Fibroblast of mammary gland (primary cell): ENCODE measurements around the gene OTX2.

Experiments
- DNase-seq: peaks from one replicate; pipeline ENCODE4 v3.0.0-alpha.2; 2010; ENCODE audit warnings: low read depth
- H3K4me3 ChIP-seq: 2 replicates; pipeline ENCODE4 v1.5.1; 2011; ENCODE audit warnings: low read depth, mild to moderate bottlenecking, low read length, moderate library complexity; ENCODE audit not compliant: control insufficient read depth
- CTCF ChIP-seq: conservative IDR thresholded peaks from 2 replicates; pipeline ENCODE4 v1.5.1; 2011; ENCODE audit warnings: low read depth, low read length, inconsistent platforms; ENCODE audit not compliant: control insufficient read depth, insufficient read depth

OTX2 gene

GRCh38 chr14:56808110-56808382, 2.2 kb downstream of the OTX2 start:
- no peak for DNase-seq
- no peak overlapping the region for H3K4me3 ChIP-seq

GRCh38 chr14:56807386-56808109, 2.7 kb downstream of the OTX2 start:
- DNase-seq: no peak
- no peak for TF ChIP-seq CTCF
- no peak overlapping the region for H3K4me3 ChIP-seq

More at GRCh38 chr14:56808110-56808382, 2.2 kb downstream of the OTX2 start:
- TF ChIP-seq CTCF: no peak

- H3K4me3 ChIP-seq: no peak overlapping the region
- no peak for TF ChIP-seq CTCF
These were observed 3.5 kb downstream of the OTX2 start for GRCh38 chr14:56806760-56807159.

GRCh38 chr14:56805992-56806727, 4.1 kb downstream of the OTX2 start:
- TF ChIP-seq CTCF: no peak
- H3K4me3 ChIP-seq: no peak overlapping the region
- DNase-seq: no peak

More at GRCh38 chr14:56806760-56807159, 3.5 kb downstream of the OTX2 start:
- no peak for DNase-seq

GRCh38 chr14:56805201-56805991, 4.9 kb downstream of the OTX2 start:
- no peak overlapping the region for H3K4me3 ChIP-seq
- TF ChIP-seq CTCF: no peak
- DNase-seq: no peak

GRCh38 chr14:56803816-56804535, 6.3 kb downstream of the OTX2 start:
- no peak for TF ChIP-seq CTCF
- no peak overlapping the region for H3K4me3 ChIP-seq
- DNase-seq: no peak
